Esophagus squamous epithelium (tissue), 5 donors: ENCODE results near the gene POMGNT2. TPM values are rescaled to one million over a fixed set of nuclear protein-coding genes. Genes with fewer than 3 reads are reported as not detected.

ENCODE experiments used
- DNase-seq: peaks from one replicate; lab custom pipeline; 2025; lab: John Stamatoyannopoulos, UW
- H3K27ac ChIP-seq, 4 donors: fragments of 200-600 bp; sonication (generic); one replicate each; pipeline ENCODE4 v1.5.1; 2016 to 2019; ENCODE audit warnings: mild to moderate bottlenecking in 1 of 4
- H3K27me3 ChIP-seq, 4 donors: fragments of 200-600 bp; sonication (generic); 1 replicate in 3 of 4; 2 replicates in 1 of 4; pipeline versions ENCODE4 v1.5.1 to v1.6.0; 2017 to 2021; ENCODE audit warnings: antibody characterized with exemption in 1 of 4
- H3K36me3 ChIP-seq, 3 donors: fragments of 200-600 bp; sonication (generic); one replicate each; pipeline ENCODE4 v1.5.1; 2016 to 2019
- H3K4me1 ChIP-seq, 3 donors: fragments of 200-600 bp; sonication (generic); one replicate each; pipeline ENCODE4 v1.5.1; 2017 to 2019
- H3K4me3 ChIP-seq, 4 donors: fragments of 200-600 bp; sonication (generic); 1 replicate in 3 of 4; 2 replicates in 1 of 4; pipeline ENCODE4 v1.5.1; 2016 to 2019; ENCODE audit warnings: mild to moderate bottlenecking in 2 of 4, moderate library complexity in 1 of 4
- H3K9me3 ChIP-seq, 3 donors: fragments of 200-600 bp; sonication (generic); one replicate each; pipeline ENCODE4 v1.5.1; 2016 to 2019
- POLR2A ChIP-seq, 4 donors: fragments of 450-650 bp; IDR thresholded peaks; one replicate each; pipeline ENCODE4 v1.6.1; 2017; ENCODE audit warnings: antibody characterized with exemption in 4 of 4, mild to moderate bottlenecking in 4 of 4, moderate library complexity in 3 of 4
- WGBS, 2 donors: methylation state at CpG; one replicate each; pipeline ENCODE4 v1.1.5; 2018; 5-methylcytosine and 5-hydroxymethylcytosine counted together
- intact Hi-C: fragments of 100-400 bp; cut with DNase I; formaldehyde crosslinking; loops from one replicate; pipeline ENCODE4 v1.15.0; 2022
- total RNA-seq, 4 donors: library from RNA; depleted of rRNA; stranded (reverse); fragments of >200 nt; gene quantifications; one replicate each; pipeline ENCODE4 v1.1.0, GENCODE V29; 2016
- TF ChIP-seq, protein P1 (sequence below), 6 experiments: fragments of 450-650 bp in 4 of 6; fragments of 200-600 bp in 2 of 6; sonication (generic) in 2 of 6; IDR thresholded peaks; one replicate each; pipeline ENCODE4 v1.5.1; 2016 to 2019; ENCODE audit warnings: antibody characterized with exemption in 6 of 6, mild to moderate bottlenecking in 4 of 6, moderate library complexity in 4 of 6
- donor health status: DM: yes; HTN: yes; CAD: no.

Gene POMGNT2
- total RNA-seq, 4 donors from 2014 or later, result 4.4 to 14.0 (median 9.0) TPM

GRCh38 chr3:43063114-43063513 lies 42.8 kb downstream of the POMGNT2 start:
- Histone ChIP-seq H3K4me3 (no peak overlapping the region), H3K27ac (no peak overlapping the region), H3K36me3 (peaks cover 0 to 7% (median 0%) of the 10 kb centered on the region in 3 donors), H3K4me1 (peaks cover 0 to 7% (median 0%) of the 10 kb centered on the region in 3 donors), H3K27me3 (no peaks in the 10 kb centered on the region), H3K9me3 (peaks cover 0 to 10% (median 0%) of the 10 kb centered on the region in 3 donors)
- TF ChIP-seq, protein P1, sequence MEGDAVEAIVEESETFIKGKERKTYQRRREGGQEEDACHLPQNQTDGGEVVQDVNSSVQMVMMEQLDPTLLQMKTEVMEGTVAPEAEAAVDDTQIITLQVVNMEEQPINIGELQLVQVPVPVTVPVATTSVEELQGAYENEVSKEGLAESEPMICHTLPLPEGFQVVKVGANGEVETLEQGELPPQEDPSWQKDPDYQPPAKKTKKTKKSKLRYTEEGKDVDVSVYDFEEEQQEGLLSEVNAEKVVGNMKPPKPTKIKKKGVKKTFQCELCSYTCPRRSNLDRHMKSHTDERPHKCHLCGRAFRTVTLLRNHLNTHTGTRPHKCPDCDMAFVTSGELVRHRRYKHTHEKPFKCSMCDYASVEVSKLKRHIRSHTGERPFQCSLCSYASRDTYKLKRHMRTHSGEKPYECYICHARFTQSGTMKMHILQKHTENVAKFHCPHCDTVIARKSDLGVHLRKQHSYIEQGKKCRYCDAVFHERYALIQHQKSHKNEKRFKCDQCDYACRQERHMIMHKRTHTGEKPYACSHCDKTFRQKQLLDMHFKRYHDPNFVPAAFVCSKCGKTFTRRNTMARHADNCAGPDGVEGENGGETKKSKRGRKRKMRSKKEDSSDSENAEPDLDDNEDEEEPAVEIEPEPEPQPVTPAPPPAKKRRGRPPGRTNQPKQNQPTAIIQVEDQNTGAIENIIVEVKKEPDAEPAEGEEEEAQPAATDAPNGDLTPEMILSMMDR (IDR thresholded peaks at IDR 0.05), result no peak
- TF ChIP-seq POLR2A (IDR thresholded peaks at IDR 0.05), result no peak
- WGBS, 2 donors, result no CpG with 5 or more reads among the region's 5 CpGs
- intact Hi-C loops, result no loop called here
- no peak for DNase-seq

DNA sequence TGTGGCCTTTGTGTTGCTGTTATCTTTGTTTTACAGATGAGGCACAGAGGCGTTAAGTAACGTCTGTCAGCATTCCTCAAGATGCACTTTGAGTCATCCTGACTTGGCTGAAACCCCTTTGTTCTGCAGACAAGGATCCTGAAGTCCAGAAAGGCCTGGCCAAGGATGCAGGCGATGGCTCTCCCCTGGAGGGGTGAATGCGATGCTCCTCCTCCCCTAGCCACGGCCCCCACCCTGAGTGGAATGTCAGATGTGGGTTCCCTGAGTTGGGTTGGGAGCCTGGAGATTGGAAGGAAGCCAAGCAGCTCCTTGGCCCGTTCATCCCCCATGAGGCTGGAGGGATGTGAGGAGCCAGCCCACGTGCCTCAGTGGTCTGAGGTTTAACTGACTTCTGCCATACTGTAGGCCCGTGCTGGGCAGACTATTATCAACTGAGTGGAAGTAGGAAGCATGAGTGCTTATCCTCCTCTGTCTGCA lies 43.3 kb downstream of the POMGNT2 start:
- no peak overlapping the region for H3K27ac ChIP-seq
- no peaks in the 10 kb centered on the region for H3K27me3 ChIP-seq
- H3K4me1 ChIP-seq, result peaks cover 0 to 7% (median 0%) of the 10 kb centered on the region in 3 donors
- 21 to 54% methylated on average over 2 to 8 of the region's 8 CpGs for WGBS, 2 donors
- no peak for DNase-seq
- TF ChIP-seq POLR2A (IDR thresholded peaks at IDR 0.05), result no peak
- TF ChIP-seq, protein P1 (IDR thresholded peaks at IDR 0.05), result no peak
- peaks cover 0 to 7% (median 0%) of the 10 kb centered on the region in 3 donors for H3K36me3 ChIP-seq
- H3K9me3 ChIP-seq, result peaks cover 0 to 10% (median 0%) of the 10 kb centered on the region in 3 donors
- intact Hi-C loops, result no loop called here
- no peak overlapping the region for H3K4me3 ChIP-seq

DNA sequence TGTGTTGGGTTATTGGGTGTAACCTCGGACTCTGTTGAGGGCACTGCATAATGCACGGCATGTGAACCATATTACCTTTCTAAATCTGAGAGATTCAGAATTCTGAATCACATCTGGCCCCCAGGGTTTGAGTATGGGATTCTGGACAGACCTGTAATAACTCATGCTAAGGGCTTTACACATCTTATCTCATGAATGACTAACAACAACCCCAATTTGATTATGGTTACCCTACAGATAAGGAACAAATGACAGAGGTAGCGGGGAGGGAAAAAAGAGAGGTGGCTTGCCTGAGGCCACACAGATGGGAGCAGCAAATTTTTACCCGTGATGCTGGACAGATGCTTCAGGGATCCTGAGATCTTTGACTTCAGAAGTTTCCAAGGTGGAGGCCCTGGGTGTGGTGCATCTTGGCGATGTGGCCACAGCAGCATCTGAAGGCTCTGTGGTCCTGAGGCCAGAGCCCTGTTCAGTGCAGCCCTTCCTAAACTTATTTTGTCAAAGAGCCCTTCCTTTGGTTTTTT lies 43.8 kb downstream of the POMGNT2 start:
- peaks cover 0 to 7% (median 0%) of the 10 kb centered on the region in 3 donors for H3K36me3 ChIP-seq
- WGBS, 2 donors, result 74 to 90% methylated on average over 5 of the region's 5 CpGs
- peaks cover 0 to 10% (median 0%) of the 10 kb centered on the region in 3 donors for H3K9me3 ChIP-seq
- no peak for TF ChIP-seq POLR2A (IDR thresholded peaks at IDR 0.05)
- TF ChIP-seq, protein P1 (IDR thresholded peaks at IDR 0.05), result no peak
- H3K4me3 ChIP-seq, result no peak overlapping the region
- H3K27me3 ChIP-seq, result no peaks in the 10 kb centered on the region
- peaks cover 0 to 7% (median 0%) of the 10 kb centered on the region in 3 donors for H3K4me1 ChIP-seq
- intact Hi-C loops, result no loop called here
- DNase-seq, result no peak
- no peak overlapping the region for H3K27ac ChIP-seq

GRCh38 chr3:43061101-43061895 lies 44.6 kb downstream of the POMGNT2 start:
- WGBS, 2 donors, result 68 to 73% methylated on average over 5 to 8 of the region's 8 CpGs
- Histone ChIP-seq H3K27ac (no peak overlapping the region), H3K9me3 (peaks cover 0 to 10% (median 0%) of the 10 kb centered on the region in 3 donors), H3K4me3 (no peak overlapping the region), H3K4me1 (peaks cover 0 to 7% (median 0%) of the 10 kb centered on the region in 3 donors), H3K36me3 (peaks cover 0 to 7% (median 0%) of the 10 kb centered on the region in 3 donors), H3K27me3 (no peaks in the 10 kb centered on the region)
- no peak for DNase-seq
- intact Hi-C loops, result no loop called here
- no peak for TF ChIP-seq POLR2A (IDR thresholded peaks at IDR 0.05)
- TF ChIP-seq, protein P1 (IDR thresholded peaks at IDR 0.05), result no peak

GRCh38 chr3:43059456-43059855 lies 46.4 kb downstream of the POMGNT2 start:
- H3K4me1 ChIP-seq, result peaks cover 0 to 7% (median 0%) of the 10 kb centered on the region in 3 donors
- no peaks in the 10 kb centered on the region for H3K27me3 ChIP-seq
- WGBS, 2 donors, result 88 to 100% methylated on average over 1 of the region's 1 CpG
- intact Hi-C loops, result no loop called here
- DNase-seq, result no peak
- no peak overlapping the region for H3K27ac ChIP-seq
- peaks cover 0 to 10% (median 0%) of the 10 kb centered on the region in 3 donors for H3K9me3 ChIP-seq
- H3K4me3 ChIP-seq, result no peak overlapping the region
- H3K36me3 ChIP-seq, result peaks cover 0 to 7% (median 0%) of the 10 kb centered on the region in 3 donors
- TF ChIP-seq, protein P1 (IDR thresholded peaks at IDR 0.05), result no peak
- no peak for TF ChIP-seq POLR2A (IDR thresholded peaks at IDR 0.05)
